ENCODE measurements around the gene MIB1.

MIB1 gene

GRCh38 chr18:21864386-21864785 lies 123.8 kb downstream of the MIB1 start:
- TF ChIP-seq CTCF (IDR thresholded peaks at IDR 0.05; ENCODE audit: low read depth, low read length, missing control alignments) = no peak
- no peak for DNase-seq (ENCODE audit: low read depth)
- no peak overlapping the region for H3K4me3 ChIP-seq (ENCODE audit: low read depth, low read length)

- H3K4me3 ChIP-seq (ENCODE audit: low read depth, low read length) = no peak overlapping the region
- TF ChIP-seq CTCF (IDR thresholded peaks at IDR 0.05; ENCODE audit: low read depth, low read length, missing control alignments) = no peak
- DNase-seq (ENCODE audit: low read depth) = no peak
Measured at GRCh38 chr18:21865043-21865442, 124.5 kb downstream of the MIB1 start.

- H3K4me3 ChIP-seq (ENCODE audit: low read depth, low read length) = no peak overlapping the region
- DNase-seq (ENCODE audit: low read depth) = no peak
- TF ChIP-seq CTCF (IDR thresholded peaks at IDR 0.05; ENCODE audit: low read depth, low read length, missing control alignments) = no peak
Measured at GRCh38 chr18:21868770-21869169, 128.2 kb downstream of the MIB1 start.

- DNase-seq (ENCODE audit: low read depth) = no peak
- H3K4me3 ChIP-seq (ENCODE audit: low read depth, low read length) = no peak overlapping the region
- no peak for TF ChIP-seq CTCF (IDR thresholded peaks at IDR 0.05; ENCODE audit: low read depth, low read length, missing control alignments)
Measured at GRCh38 chr18:21889570-21889969, 149.0 kb downstream of the MIB1 start.

GRCh38 chr18:21894619-21895367 lies 154.2 kb downstream of the MIB1 start:
- no peak overlapping the region for H3K4me3 ChIP-seq (ENCODE audit: low read depth, low read length)
- no peak for TF ChIP-seq CTCF (IDR thresholded peaks at IDR 0.05; ENCODE audit: low read depth, low read length, missing control alignments)
- DNase-seq (ENCODE audit: low read depth) = no peak

GRCh38 chr18:21896732-21897336 lies 156.2 kb downstream of the MIB1 start:
- no peak for DNase-seq (ENCODE audit: low read depth)
- no peak for TF ChIP-seq CTCF (IDR thresholded peaks at IDR 0.05; ENCODE audit: low read depth, low read length, missing control alignments)
- no peak overlapping the region for H3K4me3 ChIP-seq (ENCODE audit: low read depth, low read length)

- peak; percentile 12 for DNase-seq (ENCODE audit: low read depth)
- TF ChIP-seq CTCF (IDR thresholded peaks at IDR 0.05; ENCODE audit: low read depth, low read length, missing control alignments) = peak; percentile 86
- H3K4me3 ChIP-seq (ENCODE audit: low read depth, low read length) = no peak overlapping the region
Measured at GRCh38 chr18:21897811-21898210, 157.2 kb downstream of the MIB1 start.
